ENCODE measurements around the gene SHROOM1. TPM values are rescaled to one million over a fixed set of nuclear protein-coding genes. Genes with fewer than 3 reads are reported as not detected.

Gene SHROOM1
- total and polyA plus RNA-seq, 9 of the 15 experiments (the other 6 are each of a cell fraction or from before 2014, with no cell fraction given), result 0.44 to 26.5 (median 11.9) TPM

DNA sequence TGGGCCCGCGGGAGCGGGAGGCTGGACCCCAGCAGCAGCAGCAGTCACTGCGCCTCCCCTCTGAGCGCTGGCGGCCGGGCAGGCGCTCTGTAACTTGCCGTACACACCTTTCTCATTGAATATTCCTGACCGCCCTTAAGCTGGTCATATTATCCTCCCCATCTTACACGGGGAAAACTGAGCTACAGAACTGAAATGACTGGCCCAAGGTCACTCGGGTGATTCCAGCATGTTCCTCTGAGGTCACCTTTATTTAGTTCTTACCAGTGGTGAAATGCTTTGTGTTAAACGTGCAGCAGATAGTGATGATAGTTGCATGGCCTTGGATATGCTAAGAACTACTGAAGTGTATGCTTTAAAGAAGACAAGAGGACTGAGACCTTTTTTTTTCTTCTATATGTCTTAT, 36.6 kb upstream of the SHROOM1 start:
- FAIRE-seq (peak; percentile 26), ATAC-seq (peak; percentile 52), DNase-seq (ENCODE audit: extremely low read depth in 1 of 4, low spot score in 3 of 4) (no peak)
- ChIA-PET POLR2A (interaction anchor here (0.7 to 3.9 kb wide), 11 partner anchors 8 to 200 kb away, joined by 3 to 22 read pairs (median 4); partner anchors contain the start of gene SHROOM1), CTCF (ENCODE audit: low intra/inter-chr PET ratio) (interaction anchor here (0.7 to 1.3 kb wide), 2 partner anchors 16 to 47 kb away, joined by 3 to 5 read pairs; no protein-coding TSS in a partner anchor)
- Histone ChIP-seq H3K27ac (ENCODE audit: extremely low read depth, low read depth, low read length) (peak overlapping the region; percentile 95), H3K4me1 (replicated peaks in 1 of 2; ENCODE audit: control insufficient read depth in 2 of 2, insufficient read depth in 2 of 2, low read length in 2 of 2) (peaks cover 12 to 24% of the 10 kb centered on the region in 2 experiments), H3K27me3 (ENCODE audit: control insufficient read depth in 2 of 2, insufficient read depth in 2 of 2, low read length in 2 of 2) (no peaks in the 10 kb centered on the region), H3K4me2 (ENCODE audit: insufficient read depth, low read length) (peak overlapping the region; percentile 98), H3K36me3 (ENCODE audit: control insufficient read depth, insufficient read depth, low read length) (peaks cover 51% of the 10 kb centered on the region), H3K9ac (ENCODE audit: insufficient read depth in 1 of 2, low read depth in 2 of 2, low read length in 2 of 2) (peak overlapping the region; percentile 97 to 100), H3K9me3 (replicated peaks; ENCODE audit: control insufficient read depth, insufficient read depth, low read depth, low read length) (no peaks in the 10 kb centered on the region), H3K79me2 (ENCODE audit: control insufficient read depth, insufficient read depth, low read length) (peaks cover 23% of the 10 kb centered on the region), H2AFZ (ENCODE audit: low read depth, low read length) (peak overlapping the region; percentile 85), H3K9me1 (ENCODE audit: control insufficient read depth, insufficient read depth, low read length) (no peaks in the 10 kb centered on the region), H4K20me1 (replicated peaks; ENCODE audit: control insufficient read depth, insufficient read depth, low read length) (no peaks in the 10 kb centered on the region; the same call in 1 of the 2 replicates), H3K4me3 (peak overlapping the region; percentile 98)
- intact Hi-C loops (cut with micrococcal nuclease), result loop anchor here (2.0 kb wide), 1 partner anchor 60 kb away; no protein-coding TSS in a partner anchor
- peak; percentile 28 for TF ChIP-seq FIP1L1 (IDR thresholded peaks at IDR 0.05; ENCODE audit: low read depth, low read length, poor library complexity, severe bottlenecking)
- TF ChIP-seq EGR1 (conservative IDR thresholded peaks at IDR 0.05), result no peak
- 0 out of 2 replicates have a peak, but pooled peaks have one; percentile 29 for TF ChIP-seq ZNF584 (CRISPR knock-in tag; IDR thresholded peaks at IDR 0.05; ENCODE audit: low read depth)
- TF ChIP-seq, protein P1, sequence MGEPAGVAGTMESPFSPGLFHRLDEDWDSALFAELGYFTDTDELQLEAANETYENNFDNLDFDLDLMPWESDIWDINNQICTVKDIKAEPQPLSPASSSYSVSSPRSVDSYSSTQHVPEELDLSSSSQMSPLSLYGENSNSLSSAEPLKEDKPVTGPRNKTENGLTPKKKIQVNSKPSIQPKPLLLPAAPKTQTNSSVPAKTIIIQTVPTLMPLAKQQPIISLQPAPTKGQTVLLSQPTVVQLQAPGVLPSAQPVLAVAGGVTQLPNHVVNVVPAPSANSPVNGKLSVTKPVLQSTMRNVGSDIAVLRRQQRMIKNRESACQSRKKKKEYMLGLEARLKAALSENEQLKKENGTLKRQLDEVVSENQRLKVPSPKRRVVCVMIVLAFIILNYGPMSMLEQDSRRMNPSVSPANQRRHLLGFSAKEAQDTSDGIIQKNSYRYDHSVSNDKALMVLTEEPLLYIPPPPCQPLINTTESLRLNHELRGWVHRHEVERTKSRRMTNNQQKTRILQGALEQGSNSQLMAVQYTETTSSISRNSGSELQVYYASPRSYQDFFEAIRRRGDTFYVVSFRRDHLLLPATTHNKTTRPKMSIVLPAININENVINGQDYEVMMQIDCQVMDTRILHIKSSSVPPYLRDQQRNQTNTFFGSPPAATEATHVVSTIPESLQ (CRISPR knock-in tag; IDR thresholded peaks at IDR 0.05), result 0 out of 2 replicates have a peak, but pooled peaks have one; percentile 69
- TF ChIP-seq GATA2 (CRISPR knock-in tag; IDR thresholded peaks at IDR 0.05), result 0 out of 2 replicates have a peak, but pooled peaks have one; percentile 23
- TF ChIP-seq THRAP3 (IDR thresholded peaks at IDR 0.05; ENCODE audit: borderline replicate concordance), result no peak
- TF ChIP-seq HDAC2 (IDR thresholded peaks at IDR 0.05), result no peak
- TF ChIP-seq CHD4 (IDR thresholded peaks at IDR 0.05; ENCODE audit: insufficient read depth, insufficient replicate concordance, low read depth, low read length, poor library complexity, severe bottlenecking), result no peak
- TF ChIP-seq FOXK1 (CRISPR knock-in tag; IDR thresholded peaks at IDR 0.05; ENCODE audit: borderline replicate concordance), result 0 out of 2 replicates have a peak, but pooled peaks have one; percentile 0
- 0 out of 4 replicates have a peak, but pooled peaks of 1 of the 2 experiments have one; percentile 2 for TF ChIP-seq SIN3A (IDR thresholded peaks at IDR 0.05; ENCODE audit: borderline replicate concordance in 2 of 2, control insufficient read depth in 1 of 2, low read depth in 2 of 2, low read length in 2 of 2)
- TF ChIP-seq FOSL1 (tag; conservative IDR thresholded peaks at IDR 0.05), result 0 out of 2 replicates have a peak, but pooled peaks have one; percentile 1
- TF ChIP-seq RFX5 (IDR thresholded peaks at IDR 0.05; ENCODE audit: low read depth, low read length), result no peak
- TF ChIP-seq ESRRA (IDR thresholded peaks at IDR 0.05; ENCODE audit: borderline replicate concordance, low read depth), result peak; percentile 9; the same call in 1 of the 2 replicates
- no peak for TF ChIP-seq TARDBP (IDR thresholded peaks at IDR 0.05)
- TF ChIP-seq ZNF143 (CRISPR knock-in tag; IDR thresholded peaks at IDR 0.05), result peak; percentile 10; the same call in 1 of the 2 replicates
- no peak for TF ChIP-seq ZEB2 (IDR thresholded peaks at IDR 0.05)
- TF ChIP-seq, protein P2, sequence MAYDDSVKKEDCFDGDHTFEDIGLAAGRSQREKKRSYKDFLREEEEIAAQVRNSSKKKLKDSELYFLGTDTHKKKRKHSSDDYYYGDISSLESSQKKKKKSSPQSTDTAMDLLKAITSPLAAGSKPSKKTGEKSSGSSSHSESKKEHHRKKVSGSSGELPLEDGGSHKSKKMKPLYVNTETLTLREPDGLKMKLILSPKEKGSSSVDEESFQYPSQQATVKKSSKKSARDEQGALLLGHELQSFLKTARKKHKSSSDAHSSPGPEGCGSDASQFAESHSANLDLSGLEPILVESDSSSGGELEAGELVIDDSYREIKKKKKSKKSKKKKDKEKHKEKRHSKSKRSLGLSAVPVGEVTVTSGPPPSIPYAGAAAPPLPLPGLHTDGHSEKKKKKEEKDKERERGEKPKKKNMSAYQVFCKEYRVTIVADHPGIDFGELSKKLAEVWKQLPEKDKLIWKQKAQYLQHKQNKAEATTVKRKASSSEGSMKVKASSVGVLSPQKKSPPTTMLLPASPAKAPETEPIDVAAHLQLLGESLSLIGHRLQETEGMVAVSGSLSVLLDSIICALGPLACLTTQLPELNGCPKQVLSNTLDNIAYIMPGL (CRISPR knock-in tag; IDR thresholded peaks at IDR 0.05), result 0 out of 2 replicates have a peak, but pooled peaks have one; percentile 58
- in situ Hi-C loops (cut with MboI), result no loop called here
- WGBS (ENCODE audit: insufficient coverage, low coverage, missing lambda C conversion rate), result 0% methylated on average over 13 of the region's 13 CpGs
- no TSS peak for BruUV-seq (replicated peaks)

Measured in K562 (cell line).